DLD1 (cell line): Measurements from ENCODE around the gene CERKL.

Experiments
- in situ Hi-C: cut with HindIII; loops from 2 replicates; pipeline ENCODE4 v1.10.0; 2017; ENCODE audit warnings: low sequenced_read_pairs

Gene CERKL

GRCh38 chr2:181678861-181679543, 22.1 kb upstream of the CERKL start:
- in situ Hi-C loops: no loop called here

GRCh38 chr2:181677912-181678586, 21.1 kb upstream of the CERKL start:
- in situ Hi-C loops: no loop called here

GRCh38 chr2:181675254-181675653, 18.3 kb upstream of the CERKL start:
- in situ Hi-C loops: no loop called here

GRCh38 chr2:181674461-181674860, 17.6 kb upstream of the CERKL start:
- in situ Hi-C loops: no loop called here

GRCh38 chr2:181673173-181673572, 16.3 kb upstream of the CERKL start:
- in situ Hi-C loops: no loop called here

- in situ Hi-C loops: no loop called here
These were observed 15.5 kb upstream of the CERKL start for GRCh38 chr2:181672255-181673008.

- in situ Hi-C loops: no loop called here
These were observed 13.7 kb upstream of the CERKL start for GRCh38 chr2:181670632-181671031.

- in situ Hi-C loops: no loop called here
These were observed 10.3 kb upstream of the CERKL start for GRCh38 chr2:181667234-181667633.

GRCh38 chr2:181662287-181662686, 5.4 kb upstream of the CERKL start:
- in situ Hi-C loops: no loop called here

- in situ Hi-C loops: no loop called here
These were observed 3.3 kb upstream of the CERKL start for GRCh38 chr2:181660181-181660580.

- in situ Hi-C loops: no loop called here
These were observed 1.5 kb upstream of the CERKL start for GRCh38 chr2:181658444-181658843.

- in situ Hi-C loops: no loop called here
These were observed 474 bp upstream of the CERKL start for GRCh38 chr2:181657379-181657778.

GRCh38 chr2:181655519-181655918, 1.4 kb downstream of the CERKL start:
- in situ Hi-C loops: no loop called here

- in situ Hi-C loops: no loop called here
These were observed 7.4 kb downstream of the CERKL start for GRCh38 chr2:181649436-181649979.

GRCh38 chr2:181648478-181649155, 8.3 kb downstream of the CERKL start:
- in situ Hi-C loops: no loop called here

- in situ Hi-C loops: no loop called here
These were observed 10.4 kb downstream of the CERKL start for GRCh38 chr2:181646415-181646987.

GRCh38 chr2:181643151-181643550, 13.8 kb downstream of the CERKL start:
- in situ Hi-C loops: no loop called here

GRCh38 chr2:181642086-181642485, 14.8 kb downstream of the CERKL start:
- in situ Hi-C loops: no loop called here

GRCh38 chr2:181639686-181640085, 17.2 kb downstream of the CERKL start:
- in situ Hi-C loops: no loop called here

- in situ Hi-C loops: no loop called here
These were observed 24.0 kb downstream of the CERKL start for GRCh38 chr2:181632733-181633401.
